ENCODE results near the gene RBM39.

Gene RBM39

GRCh38 chr20:35674921-35675320, 67.1 kb downstream of the RBM39 start:
- DNase-seq (ENCODE audit: low read depth, low spot score): no peak

- DNase-seq (ENCODE audit: low read depth, low spot score): no peak
Measured at GRCh38 chr20:35673884-35674283, 68.2 kb downstream of the RBM39 start.

GRCh38 chr20:35669681-35670080, 72.4 kb downstream of the RBM39 start:
- no peak for DNase-seq (ENCODE audit: low read depth, low spot score)

GRCh38 chr20:35669221-35669620, 72.8 kb downstream of the RBM39 start:
- DNase-seq (ENCODE audit: low read depth, low spot score): no peak

- no peak for DNase-seq (ENCODE audit: low read depth, low spot score)
Measured at GRCh38 chr20:35665949-35666288, 76.1 kb downstream of the RBM39 start.

- DNase-seq (ENCODE audit: low read depth, low spot score): peak; percentile 97
Measured at GRCh38 chr20:35664466-35665206, 77.4 kb downstream of the RBM39 start, which contains the start of the genes CPNE1 and RBM12. CPNE1 (minus strand) TSS chr20:35664900; CDS start chr20:35632923, 31,977 bp downstream. RBM12 (minus strand) TSS chr20:35664900; CDS start chr20:35655322, 9,578 bp downstream.

- peak; percentile 55 for DNase-seq (ENCODE audit: low read depth, low spot score)
Measured at GRCh38 chr20:35663516-35664465, 78.3 kb downstream of the RBM39 start.

GRCh38 chr20:35662551-35662950, 79.5 kb downstream of the RBM39 start:
- DNase-seq (ENCODE audit: low read depth, low spot score): no peak

- no peak for DNase-seq (ENCODE audit: low read depth, low spot score)
Measured at GRCh38 chr20:35661908-35662307, 80.2 kb downstream of the RBM39 start.

GRCh38 chr20:35661053-35661452, 81.0 kb downstream of the RBM39 start:
- peak; percentile 41 for DNase-seq (ENCODE audit: low read depth, low spot score)

GRCh38 chr20:35660122-35660937, 81.7 kb downstream of the RBM39 start:
- no peak for DNase-seq (ENCODE audit: low read depth, low spot score)

GRCh38 chr20:35657271-35657670, 84.8 kb downstream of the RBM39 start:
- no peak for DNase-seq (ENCODE audit: low read depth, low spot score)

GRCh38 chr20:35654415-35654814, 87.6 kb downstream of the RBM39 start:
- DNase-seq (ENCODE audit: low read depth, low spot score): no peak

GRCh38 chr20:35653893-35654292, 88.2 kb downstream of the RBM39 start:
- no peak for DNase-seq (ENCODE audit: low read depth, low spot score)
